ENCODE data around the gene MAP7D2. TPM values are rescaled to one million over a fixed set of nuclear protein-coding genes. Genes with fewer than 3 reads are reported as not detected.

MAP7D2 gene
- total RNA-seq, 1 experiment from 2014 or later, result 0.15 TPM

- H3K36me3 ChIP-seq (ENCODE audit: control insufficient read depth in 1 of 2, insufficient read depth in 2 of 2, low read length in 2 of 2), result peaks cover 11 to 13% of the 10 kb centered on the region in 2 experiments; a peak in 3 of 4 replicates
- H3K4me3 ChIP-seq (replicated peaks in 1 of 2; ENCODE audit: low read depth in 1 of 2, low read length in 2 of 2), result no peak overlapping the region
- no peak overlapping the region for H3K27ac ChIP-seq (ENCODE audit: low read depth, low read length)
- BruUV-seq (replicated peaks), result no TSS peak
- TF ChIP-seq CEBPB (IDR thresholded peaks at IDR 0.05; ENCODE audit: low read depth) (no peak), ZFX (IDR thresholded peaks at IDR 0.05) (no peak), ZBTB33 (IDR thresholded peaks at IDR 0.05; ENCODE audit: extremely low read depth, insufficient replicate concordance, low read length) (no peak), POLR2A (IDR thresholded peaks at IDR 0.05; ENCODE audit: borderline replicate concordance, extremely low read depth, insufficient read depth, insufficient read length) (no peak), REST (IDR thresholded peaks at IDR 0.05; ENCODE audit: low read depth) (no peak)
- H3K9me2 ChIP-seq (ENCODE audit: insufficient read depth), result no peaks in the 10 kb centered on the region
- no peaks in the 10 kb centered on the region for H4K20me1 ChIP-seq (ENCODE audit: insufficient read depth)
- ATAC-seq (no peak), DNase-seq (ENCODE audit: low read depth, low spot score) (no peak)
- H3K9ac ChIP-seq (ENCODE audit: low read length), result no peak overlapping the region
- ChIA-PET RAD21 (ENCODE audit: low non-redundant PET in 1 of 2, low total read pairs in 2 of 2, uncharacterized antibody in 2 of 2, unreplicated experiment in 2 of 2) (no interaction called here), CTCF (no interaction called here), POLR2A (no interaction called here)
- no peaks in the 10 kb centered on the region for H3K27me3 ChIP-seq (ENCODE audit: insufficient read depth, low read length)
- no peak overlapping the region for H2AFZ ChIP-seq (ENCODE audit: low read depth, low read length, poor library complexity, severe bottlenecking)
- H3K4me2 ChIP-seq (ENCODE audit: low read length), result no peak overlapping the region
- H3K9me3 ChIP-seq (ENCODE audit: control insufficient read depth in 1 of 2, insufficient read depth in 1 of 2, low read depth in 1 of 2, low read length in 2 of 2), result no peaks in the 10 kb centered on the region
- H3K79me2 ChIP-seq (ENCODE audit: insufficient read depth, low read length), result no peaks in the 10 kb centered on the region
- H3K4me1 ChIP-seq (ENCODE audit: control insufficient read depth in 1 of 2, insufficient read depth in 2 of 2, low read length in 2 of 2), result no peaks in the 10 kb centered on the region
- intact Hi-C loops (cut with micrococcal nuclease), result loop anchor here (2.0 kb wide), 1 partner anchor 220 kb away; no protein-coding TSS in a partner anchor
These were observed 8.3 kb upstream of the MAP7D2 start for GRCh38 chrX:20124964-20125363.

Data from HCT116 (cell line).